Progenitor cell of endocrine pancreas (in vitro differentiated cells): Measurements from ENCODE around the gene OR2A7. TPM values are rescaled to one million over a fixed set of nuclear protein-coding genes. Genes with fewer than 3 reads are reported as not detected.

Experiments
- total RNA-seq: library from RNA; stranded (reverse); gene quantifications from 2 replicates; pipeline ENCODE4 v1.2.1, GENCODE V29; 2021

Gene OR2A7
- total RNA-seq, 1 donor from 2014 or later, result 9.3 TPM

Other genes starting within 250 kb of the OR2A7 start
- gene OR2A5, start 215.8 kb downstream of the OR2A7 start, total RNA-seq, result not detected in 2 replicates
- gene OR2A25, start 195.0 kb downstream of the OR2A7 start, total RNA-seq, result not detected in 2 replicates
- not detected in 2 replicates for gene OR2A12, start 178.5 kb downstream of the OR2A7 start, total RNA-seq
- gene OR2A2, start 155.2 kb downstream of the OR2A7 start, total RNA-seq, result not detected in 2 replicates
- gene OR2A14, start 141.6 kb downstream of the OR2A7 start, total RNA-seq, result not detected in 2 replicates
- gene CTAGE4, start 81.3 kb downstream of the OR2A7 start, total RNA-seq, result 5.4 and 6.9 TPM in 2 replicates
- gene ARHGEF35, start 69.0 kb downstream of the OR2A7 start, total RNA-seq, result 17.3 and 19.5 TPM in 2 replicates
- 0.20 TPM in 1 of 2 replicates, not detected in the other for gene OR2A42, start 25.2 kb downstream of the OR2A7 start, total RNA-seq
- gene CTAGE8, start 4.5 kb upstream of the OR2A7 start, total RNA-seq, result 7.2 and 8.9 TPM in 2 replicates
- 0.12 TPM in 1 of 2 replicates, not detected in the other for gene OR2A1, start 47.6 kb upstream of the OR2A7 start, total RNA-seq
- 42.9 and 46.6 TPM in 2 replicates for gene ARHGEF5, start 90.6 kb upstream of the OR2A7 start, total RNA-seq
- gene NOBOX, start 138.9 kb upstream of the OR2A7 start, total RNA-seq, result not detected in 2 replicates